Nephron progenitor cell (in vitro differentiated cells): ENCODE data around the gene HNF4A.
A peak's percentile ranks its signal among the peaks of the same experiment; 100 is the strongest.

Experiments
- DNase-seq: peaks from one replicate; pipeline ENCODE4 v3.0.0; 2021
- H3K27ac Mint-ChIP-seq: 2 replicates; pipeline ENCODE4 v1.8.0; 2021; ENCODE audit warnings: mild to moderate bottlenecking, moderate library complexity, mixed read lengths
- H3K27me3 Mint-ChIP-seq: 2 replicates; pipeline ENCODE4 v1.8.0; 2021; ENCODE audit warnings: mild to moderate bottlenecking, low read depth, mixed read lengths; ENCODE audit not compliant: poor library complexity
- H3K36me3 Mint-ChIP-seq: 2 replicates; pipeline ENCODE4 v1.8.0; 2021; ENCODE audit warnings: low read depth, mixed read lengths
- H3K4me1 Mint-ChIP-seq: 2 replicates; pipeline ENCODE4 v1.8.0; 2021; ENCODE audit warnings: mixed read lengths
- H3K4me3 Mint-ChIP-seq: 2 replicates; pipeline ENCODE4 v1.8.0; 2021; ENCODE audit warnings: mild to moderate bottlenecking, moderate library complexity, mixed read lengths
- H3K9me3 Mint-ChIP-seq: 2 replicates; pipeline ENCODE4 v1.8.0; 2021; ENCODE audit warnings: mild to moderate bottlenecking, moderate library complexity, mixed read lengths
- TF ChIP-seq, protein P1 (sequence below): fragments of 200-600 bp; sonication (generic); IDR thresholded peaks from 2 replicates; pipeline ENCODE4 v1.5.0; 2021; ENCODE audit warnings: antibody characterized with exemption

The HNF4A gene

DNA sequence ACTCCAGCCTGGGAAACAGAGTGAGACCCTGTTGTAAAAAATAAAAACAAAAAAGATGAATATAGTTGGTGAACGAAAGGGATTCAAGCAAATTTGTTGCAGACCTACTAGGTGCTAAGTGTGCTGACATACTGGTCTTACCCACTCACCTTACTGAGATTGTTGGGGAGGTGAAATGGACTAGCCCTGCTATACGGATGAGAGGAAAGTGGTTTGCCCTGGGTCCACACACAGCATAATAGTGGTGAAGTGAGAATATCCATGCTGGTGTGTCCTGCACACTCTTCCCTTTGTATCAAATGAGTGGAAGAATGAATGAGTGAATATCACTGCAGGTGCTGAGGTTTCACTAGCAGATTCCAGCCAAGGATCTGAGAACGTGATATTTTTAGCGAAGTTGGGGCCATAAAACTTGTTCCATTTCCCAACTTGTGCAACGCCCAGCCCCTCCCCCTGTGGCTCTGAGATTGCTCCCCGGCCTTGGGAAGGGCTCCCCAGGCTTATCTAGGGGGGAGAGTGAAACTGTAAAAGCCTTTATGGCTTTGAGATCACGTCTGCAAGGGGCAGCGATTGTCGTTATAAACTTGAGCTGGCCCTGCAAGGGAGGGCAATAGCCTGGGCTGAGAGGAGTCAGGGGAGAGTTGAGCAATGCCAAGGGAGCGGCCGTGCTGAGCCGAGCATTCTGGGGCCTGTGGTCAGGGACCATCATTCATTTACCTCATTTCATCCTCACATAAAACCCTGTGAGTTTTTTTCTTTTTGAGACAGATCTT is 87.0 kb downstream of the HNF4A start:
- H3K9me3 Mint-ChIP-seq: no peaks in the 10 kb centered on the region
- TF ChIP-seq, protein P1, sequence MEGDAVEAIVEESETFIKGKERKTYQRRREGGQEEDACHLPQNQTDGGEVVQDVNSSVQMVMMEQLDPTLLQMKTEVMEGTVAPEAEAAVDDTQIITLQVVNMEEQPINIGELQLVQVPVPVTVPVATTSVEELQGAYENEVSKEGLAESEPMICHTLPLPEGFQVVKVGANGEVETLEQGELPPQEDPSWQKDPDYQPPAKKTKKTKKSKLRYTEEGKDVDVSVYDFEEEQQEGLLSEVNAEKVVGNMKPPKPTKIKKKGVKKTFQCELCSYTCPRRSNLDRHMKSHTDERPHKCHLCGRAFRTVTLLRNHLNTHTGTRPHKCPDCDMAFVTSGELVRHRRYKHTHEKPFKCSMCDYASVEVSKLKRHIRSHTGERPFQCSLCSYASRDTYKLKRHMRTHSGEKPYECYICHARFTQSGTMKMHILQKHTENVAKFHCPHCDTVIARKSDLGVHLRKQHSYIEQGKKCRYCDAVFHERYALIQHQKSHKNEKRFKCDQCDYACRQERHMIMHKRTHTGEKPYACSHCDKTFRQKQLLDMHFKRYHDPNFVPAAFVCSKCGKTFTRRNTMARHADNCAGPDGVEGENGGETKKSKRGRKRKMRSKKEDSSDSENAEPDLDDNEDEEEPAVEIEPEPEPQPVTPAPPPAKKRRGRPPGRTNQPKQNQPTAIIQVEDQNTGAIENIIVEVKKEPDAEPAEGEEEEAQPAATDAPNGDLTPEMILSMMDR: no peak
- H3K36me3 Mint-ChIP-seq: no peaks in the 10 kb centered on the region
- H3K4me1 Mint-ChIP-seq: no peaks in the 10 kb centered on the region
- H3K27ac Mint-ChIP-seq: no peak overlapping the region
- H3K27me3 Mint-ChIP-seq: peaks cover 18% of the 10 kb centered on the region
- no peak for DNase-seq
- no peak overlapping the region for H3K4me3 Mint-ChIP-seq

DNA sequence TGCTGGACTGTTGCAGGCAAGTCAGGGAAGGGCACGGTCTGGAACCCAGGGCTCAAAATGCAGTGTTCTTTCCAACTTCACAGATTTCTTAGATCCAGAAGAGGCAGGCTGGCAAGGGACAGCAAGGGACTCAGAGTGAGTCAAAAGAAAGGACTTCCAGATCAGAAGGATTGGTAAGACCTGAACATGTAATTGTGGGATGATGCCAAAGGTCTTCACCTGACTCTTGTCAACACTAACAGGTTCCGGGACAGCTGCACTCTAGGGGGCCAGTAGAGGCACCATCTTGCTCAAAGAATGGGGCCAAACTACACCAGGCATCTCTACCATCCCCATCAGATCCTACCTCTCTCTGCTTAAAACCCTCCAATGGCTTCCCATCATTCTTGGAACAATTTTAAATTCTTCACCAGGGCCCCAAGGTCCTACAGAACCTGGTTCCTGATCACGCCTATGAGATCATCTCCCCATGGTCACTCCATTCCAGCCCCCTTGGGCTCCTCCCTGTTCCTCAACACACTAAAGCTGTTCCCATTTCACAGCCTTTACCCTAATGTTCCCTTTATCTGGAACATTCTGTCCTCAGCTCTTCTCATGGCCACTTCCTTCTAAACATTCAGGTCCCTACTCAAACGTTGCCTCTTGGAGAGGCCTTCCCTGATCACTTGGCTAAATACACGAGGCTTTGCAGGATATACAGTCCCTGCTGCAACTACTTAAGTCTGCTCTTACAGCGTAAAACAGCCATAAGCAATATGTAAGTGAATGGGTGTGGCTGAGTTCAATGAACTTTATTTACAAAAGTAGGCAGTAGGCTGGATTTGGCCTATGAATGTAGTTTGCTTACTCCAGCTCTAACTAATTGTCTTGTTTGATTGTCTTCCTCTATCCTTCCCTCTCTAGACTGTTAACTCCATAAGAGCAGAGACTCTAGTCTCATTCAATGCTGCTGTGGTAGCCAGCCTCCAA is 90.5 kb downstream of the HNF4A start:
- no peak overlapping the region for H3K27ac Mint-ChIP-seq
- H3K27me3 Mint-ChIP-seq: peaks cover 27% of the 10 kb centered on the region
- no peaks in the 10 kb centered on the region for H3K36me3 Mint-ChIP-seq
- H3K9me3 Mint-ChIP-seq: no peaks in the 10 kb centered on the region
- DNase-seq: no peak
- TF ChIP-seq, protein P1: no peak
- H3K4me3 Mint-ChIP-seq: no peak overlapping the region
- no peaks in the 10 kb centered on the region for H3K4me1 Mint-ChIP-seq

DNA sequence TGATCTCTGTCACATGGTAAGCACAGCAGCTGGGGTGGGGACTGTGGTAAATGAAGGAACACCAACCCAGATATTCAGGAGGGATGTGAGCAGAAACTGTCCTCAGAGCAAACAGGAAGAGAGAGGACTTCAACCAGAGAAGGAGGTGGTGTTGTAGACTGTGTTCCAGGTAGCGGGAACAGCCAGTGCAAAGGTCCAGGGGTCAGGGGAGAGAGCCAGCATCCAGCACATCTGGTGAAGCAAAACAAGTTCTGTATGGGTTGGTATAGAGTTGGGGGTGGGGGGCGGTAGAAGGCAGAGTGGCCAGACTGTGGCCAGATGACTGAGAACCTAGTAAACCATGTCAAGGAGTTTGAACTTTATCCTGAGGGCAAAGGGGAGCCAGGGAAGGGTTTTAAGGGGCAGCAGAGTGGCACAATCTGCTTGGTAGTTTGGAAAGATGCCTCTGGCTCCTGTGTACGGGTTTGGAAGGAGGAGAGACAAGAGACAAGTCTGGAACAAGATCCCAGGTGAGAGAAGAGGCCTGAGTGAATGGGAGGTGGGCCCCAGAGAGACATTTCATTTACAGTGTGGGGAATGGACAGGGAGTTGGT is 92.4 kb downstream of the HNF4A start:
- Mint-ChIP-seq H3K27ac (peak overlapping the region; percentile 26), H3K4me1 (no peaks in the 10 kb centered on the region), H3K27me3 (peaks cover 24% of the 10 kb centered on the region), H3K36me3 (no peaks in the 10 kb centered on the region), H3K4me3 (no peak overlapping the region), H3K9me3 (no peaks in the 10 kb centered on the region)
- TF ChIP-seq, protein P1: no peak
- no peak for DNase-seq

DNA sequence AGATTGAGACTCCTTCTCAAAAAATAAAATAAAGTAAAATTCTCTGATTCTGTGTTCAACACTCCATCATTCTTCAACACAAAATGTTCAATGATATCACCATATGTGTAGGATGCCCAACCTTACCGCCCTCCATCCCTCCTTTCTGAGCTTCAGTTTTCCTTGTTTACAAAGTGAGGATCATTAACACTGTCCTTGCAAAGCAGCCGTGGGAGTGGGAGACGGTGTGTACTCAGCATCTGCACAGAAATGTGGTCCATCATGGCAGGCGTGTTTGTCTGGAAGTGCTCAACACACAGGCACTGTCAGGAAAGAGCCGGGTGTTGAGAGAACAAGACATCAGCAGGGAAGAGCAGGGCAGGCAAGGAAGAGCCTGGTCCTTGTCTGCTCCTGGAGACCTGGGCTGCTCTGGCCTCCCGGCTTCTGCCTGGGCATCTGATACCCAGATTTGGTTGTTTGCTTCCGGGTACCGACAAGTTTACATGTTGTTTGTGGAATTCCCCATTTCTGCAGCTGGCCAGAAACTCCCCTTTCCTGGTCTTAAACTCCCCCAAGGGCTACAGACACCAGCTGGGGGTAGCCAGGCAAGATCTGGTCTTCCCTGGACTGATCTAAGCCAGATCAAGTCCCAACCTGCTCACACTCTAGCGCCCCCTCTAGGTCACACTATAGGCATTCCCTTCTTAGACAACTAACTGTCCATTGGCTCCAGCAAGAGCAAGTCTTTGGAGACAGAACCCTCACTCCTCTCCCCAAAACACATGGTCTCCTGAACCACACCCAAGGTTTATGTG is 93.5 kb downstream of the HNF4A start:
- H3K27ac Mint-ChIP-seq: no peak overlapping the region
- peak; percentile 31 for DNase-seq
- no peaks in the 10 kb centered on the region for H3K36me3 Mint-ChIP-seq
- no peak overlapping the region for H3K4me3 Mint-ChIP-seq
- H3K4me1 Mint-ChIP-seq: no peaks in the 10 kb centered on the region
- peaks cover 21% of the 10 kb centered on the region for H3K27me3 Mint-ChIP-seq
- TF ChIP-seq, protein P1: peak; percentile 16
- H3K9me3 Mint-ChIP-seq: no peaks in the 10 kb centered on the region

DNA sequence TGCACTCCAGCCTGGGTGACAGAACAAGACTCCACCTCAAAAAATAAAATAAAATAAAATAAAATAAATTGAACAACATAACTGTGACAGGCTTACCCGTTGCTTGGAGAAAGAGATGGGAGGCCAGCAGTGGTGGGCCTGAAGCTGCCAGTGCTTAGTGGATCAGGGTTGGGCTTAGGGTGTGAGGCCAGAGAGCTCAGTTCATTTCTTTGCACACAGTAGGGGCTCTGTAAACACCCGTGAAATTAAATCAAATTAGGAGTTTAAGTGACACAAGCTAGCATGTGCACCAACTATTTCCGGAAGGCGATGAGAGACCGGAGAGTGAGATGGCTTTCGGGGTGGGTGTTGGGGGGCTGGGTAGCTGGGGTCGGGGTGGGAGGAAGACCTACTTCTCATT is 94.4 kb downstream of the HNF4A start:
- H3K9me3 Mint-ChIP-seq: no peaks in the 10 kb centered on the region
- no peak overlapping the region for H3K27ac Mint-ChIP-seq
- no peaks in the 10 kb centered on the region for H3K36me3 Mint-ChIP-seq
- no peak overlapping the region for H3K4me3 Mint-ChIP-seq
- no peak for DNase-seq
- peaks cover 20% of the 10 kb centered on the region for H3K27me3 Mint-ChIP-seq
- H3K4me1 Mint-ChIP-seq: no peaks in the 10 kb centered on the region
- TF ChIP-seq, protein P1: no peak
